Breast epithelium (tissue), 3 donors: ENCODE results near the gene GCH1.

ENCODE experiments used
- CTCF ChIP-seq, 3 donors: fragments of 450-650 bp; IDR thresholded peaks; one replicate each; pipeline ENCODE4 v1.5.1; 2016 to 2017; ENCODE audit warnings: antibody characterized with exemption in 3 of 3, mild to moderate bottlenecking in 3 of 3, moderate library complexity in 3 of 3
- POLR2A ChIP-seq: fragments of 450-650 bp; IDR thresholded peaks from one replicate; pipeline ENCODE4 v1.6.1; 2016; ENCODE audit warnings: antibody characterized with exemption, mild to moderate bottlenecking, moderate library complexity

GRCh38 chr14:54881761-54882401, 20.7 kb downstream of the GCH1 start:
- TF ChIP-seq POLR2A (no peak), CTCF (IDR thresholded peaks at IDR 0.05) (no peak)
